GM23248 (cell line): ENCODE data around the gene MYZAP.

Source experiments
- EZH2 ChIP-seq: fragments of 200-600 bp; sonication (generic); IDR thresholded peaks from 2 replicates; pipeline ENCODE4 v1.6.1; 2018; ENCODE audit warnings: antibody characterized with exemption, mild to moderate bottlenecking; ENCODE audit not compliant: insufficient read depth, poor library complexity, severe bottlenecking
- EZH2phosphoT487 ChIP-seq: fragments of 200-600 bp; sonication (generic); IDR thresholded peaks from 2 replicates; pipeline ENCODE4 v1.6.1; 2018; ENCODE audit warnings: antibody characterized with exemption, moderate library complexity, mild to moderate bottlenecking, low read depth; ENCODE audit not compliant: insufficient read depth

GRCh38 chr15:57655809-57656208 lies 64.1 kb downstream of the MYZAP start:
- TF ChIP-seq EZH2 (no peak), EZH2phosphoT487 (no peak)
